Measurements from ENCODE around the gene KCNC1. TPM values are rescaled to one million over a fixed set of nuclear protein-coding genes. Genes with fewer than 3 reads are reported as not detected.

KCNC1 gene
- polyA plus RNA-seq, 2 of the 4 experiments (the other 2 are of a cell fraction) = 0.08 TPM; not detected in 1

DNA sequence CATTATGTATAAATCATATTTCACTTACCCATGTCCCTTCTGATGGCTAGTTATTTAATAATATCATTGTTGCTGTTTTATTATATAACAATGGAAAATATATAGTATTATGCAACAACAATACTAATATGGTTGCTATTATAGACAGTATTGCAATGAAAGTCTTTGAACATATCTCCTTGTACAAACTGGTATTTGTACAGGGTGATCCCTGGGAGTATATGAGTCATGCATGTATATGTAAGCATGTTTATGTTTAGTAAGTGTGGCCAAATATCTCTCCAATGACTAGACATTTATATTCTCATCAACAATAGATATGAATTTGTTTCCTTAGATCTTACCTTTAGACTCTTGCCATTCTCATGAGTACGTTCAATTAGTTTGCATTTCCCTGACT is 55.9 kb downstream of the KCNC1 start:
- POLR2A ChIA-PET = no interaction called here
- Histone ChIP-seq H3K4me3 (no peak overlapping the region), H3K4me2 (no peak overlapping the region), H3K9me3 (no peaks in the 10 kb centered on the region), H3K4me1 (peaks cover 7% of the 10 kb centered on the region; the same call in 1 of the 3 replicates), H3K27ac (no peak overlapping the region)
- DNase-seq (ENCODE audit: low read depth in 1 of 2, low spot score in 1 of 2) (peak in 1 of 2 experiments; percentile 17), FAIRE-seq (peak; percentile 18), ATAC-seq (no peak)
- TF ChIP-seq HDAC2 (IDR thresholded peaks at IDR 0.05) (no peak), FOSL2 (IDR thresholded peaks at IDR 0.05) (no peak), FOSL2 (CRISPR knock-in tag; IDR thresholded peaks at IDR 0.05) (peak; percentile 56; the same call in 1 of the 2 replicates)
- CTCF ChIA-PET = no interaction called here
- 69% methylated on average over 1 of the region's 1 CpG for WGBS (ENCODE audit: missing lambda C conversion rate)

DNA sequence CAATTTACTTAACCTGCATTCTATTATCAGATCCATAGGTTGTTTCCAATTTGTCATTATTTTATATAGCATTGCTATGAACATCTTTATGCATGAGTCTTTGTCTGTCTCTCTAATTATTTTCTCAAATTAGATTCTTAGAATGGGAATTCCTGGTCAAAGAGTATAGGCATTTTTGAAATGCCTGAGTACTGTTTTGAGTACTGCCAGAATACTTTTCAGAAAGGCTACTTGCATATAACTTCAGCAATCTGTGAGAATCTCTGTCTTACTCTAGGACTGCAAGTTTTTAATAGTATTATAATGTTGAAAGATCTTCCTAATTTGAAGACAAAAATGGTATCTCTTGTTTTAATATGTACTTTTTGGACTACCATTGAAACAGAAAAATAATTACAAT is 56.6 kb downstream of the KCNC1 start:
- FAIRE-seq (no peak), DNase-seq (ENCODE audit: low read depth in 1 of 2, low spot score in 1 of 2) (no peak), ATAC-seq (no peak)
- no peaks in the 10 kb centered on the region for H3K9me3 ChIP-seq
- ChIA-PET CTCF (no interaction called here), POLR2A (no interaction called here)
- H3K27ac ChIP-seq = no peak overlapping the region
- peaks cover 7% of the 10 kb centered on the region; the same call in 1 of the 3 replicates for H3K4me1 ChIP-seq
- no peak overlapping the region for H3K4me3 ChIP-seq
- H3K4me2 ChIP-seq = no peak overlapping the region
- TF ChIP-seq NPAS2 (CRISPR knock-in tag; IDR thresholded peaks at IDR 0.05; ENCODE audit: borderline replicate concordance) = no peak
- TF ChIP-seq PHF8 (IDR thresholded peaks at IDR 0.05; ENCODE audit: borderline replicate concordance, low read depth) = no peak
- TF ChIP-seq POLR2AphosphoS2 (conservative IDR thresholded peaks at IDR 0.05; ENCODE audit: low read length) = no peak
- TF ChIP-seq BHLHE40 (IDR thresholded peaks at IDR 0.05; ENCODE audit: low read depth, low read length) = no peak
- TF ChIP-seq SREBF2 (IDR thresholded peaks at IDR 0.05) = no peak
- no peak for TF ChIP-seq ZNF302 (CRISPR knock-in tag; IDR thresholded peaks at IDR 0.05)
- no peak for TF ChIP-seq NFE2L2 (conservative IDR thresholded peaks at IDR 0.05; ENCODE audit: low read length)
- TF ChIP-seq ESRRA (IDR thresholded peaks at IDR 0.05; ENCODE audit: borderline replicate concordance, low read length) = no peak
- TF ChIP-seq TP53 (CRISPR knock-in tag; IDR thresholded peaks at IDR 0.05) = no peak
- no peak for TF ChIP-seq KDM1A (IDR thresholded peaks at IDR 0.05; ENCODE audit: low read depth)
- no peak for TF ChIP-seq POLR2A (IDR thresholded peaks at IDR 0.05; ENCODE audit: low read length)

DNA sequence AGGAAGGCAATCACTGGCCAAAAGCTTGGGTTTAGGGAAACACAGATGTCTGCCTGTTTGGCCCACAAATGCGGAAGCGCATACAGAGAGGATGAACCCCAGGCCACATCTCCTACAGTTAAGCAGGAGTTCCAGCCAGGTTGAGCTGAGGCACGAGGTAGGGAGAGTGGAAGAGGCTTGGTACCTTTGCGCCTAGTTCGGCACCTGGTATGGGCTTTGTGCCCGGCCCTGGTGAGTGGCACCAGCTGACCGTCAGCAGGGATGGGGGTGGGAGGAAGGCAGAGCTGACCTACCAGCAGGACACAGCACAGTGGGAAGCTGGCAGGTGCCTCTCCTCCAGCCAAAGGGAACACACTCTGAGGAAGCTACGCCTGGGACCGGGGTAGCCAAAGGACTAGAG is 57.6 kb downstream of the KCNC1 start:
- no peak overlapping the region for H3K4me3 ChIP-seq
- no peaks in the 10 kb centered on the region for H3K9me3 ChIP-seq
- 84% methylated on average over 9 of the region's 9 CpGs for WGBS (ENCODE audit: missing lambda C conversion rate)
- FAIRE-seq (no peak), ATAC-seq (no peak), DNase-seq (ENCODE audit: low read depth in 1 of 2, low spot score in 1 of 2) (no peak)
- no peak overlapping the region for H3K27ac ChIP-seq
- POLR2A ChIA-PET = no interaction called here
- TF ChIP-seq MAFK (IDR thresholded peaks at IDR 0.05; ENCODE audit: partially characterized antibody) = no peak
- TF ChIP-seq POLR2A (IDR thresholded peaks at IDR 0.05; ENCODE audit: low read length) = no peak
- no peak for TF ChIP-seq BCL3 (IDR thresholded peaks at IDR 0.05)
- TF ChIP-seq HDAC2 (IDR thresholded peaks at IDR 0.05) = no peak
- CTCF ChIA-PET = interaction anchor here (1.2 kb wide), 1 partner anchor 18 kb away, joined by 3 read pairs; no protein-coding TSS in a partner anchor
- H3K4me1 ChIP-seq = peaks cover 7% of the 10 kb centered on the region; the same call in 1 of the 3 replicates
- H3K4me2 ChIP-seq = no peak overlapping the region

GRCh38 chr11:17793642-17794170 is 59.1 kb downstream of the KCNC1 start:
- no peak for FAIRE-seq

More at GRCh38 chr11:17793642-17794170, 59.1 kb downstream of the KCNC1 start:
- TF ChIP-seq CBX2 (IDR thresholded peaks at IDR 0.05; ENCODE audit: borderline replicate concordance, low read depth) (no peak), MAFK (IDR thresholded peaks at IDR 0.05; ENCODE audit: partially characterized antibody) (no peak), HOXB5 (CRISPR knock-in tag; IDR thresholded peaks at IDR 0.05) (no peak), POLR2AphosphoS2 (conservative IDR thresholded peaks at IDR 0.05; ENCODE audit: low read length) (no peak), GATA3 (IDR thresholded peaks at IDR 0.05; ENCODE audit: borderline replicate concordance) (no peak), CBX8 (IDR thresholded peaks at IDR 0.05) (no peak), POLR2A (IDR thresholded peaks at IDR 0.05; ENCODE audit: low read length) (no peak), RAD21 (conservative IDR thresholded peaks at IDR 0.05 in 1 of 2, IDR thresholded peaks at IDR 0.05 in 1 of 2) (no peak), BCL3 (IDR thresholded peaks at IDR 0.05) (no peak), USF2 (IDR thresholded peaks at IDR 0.05) (no peak), MYC (IDR thresholded peaks at IDR 0.05; ENCODE audit: borderline replicate concordance, low read length) (no peak), BHLHE40 (IDR thresholded peaks at IDR 0.05; ENCODE audit: low read depth, low read length) (no peak)
- TF ChIP-seq, protein P1, sequence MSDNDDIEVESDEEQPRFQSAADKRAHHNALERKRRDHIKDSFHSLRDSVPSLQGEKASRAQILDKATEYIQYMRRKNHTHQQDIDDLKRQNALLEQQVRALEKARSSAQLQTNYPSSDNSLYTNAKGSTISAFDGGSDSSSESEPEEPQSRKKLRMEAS (IDR thresholded peaks at IDR 0.05) = no peak
- TF ChIP-seq, protein P2, sequence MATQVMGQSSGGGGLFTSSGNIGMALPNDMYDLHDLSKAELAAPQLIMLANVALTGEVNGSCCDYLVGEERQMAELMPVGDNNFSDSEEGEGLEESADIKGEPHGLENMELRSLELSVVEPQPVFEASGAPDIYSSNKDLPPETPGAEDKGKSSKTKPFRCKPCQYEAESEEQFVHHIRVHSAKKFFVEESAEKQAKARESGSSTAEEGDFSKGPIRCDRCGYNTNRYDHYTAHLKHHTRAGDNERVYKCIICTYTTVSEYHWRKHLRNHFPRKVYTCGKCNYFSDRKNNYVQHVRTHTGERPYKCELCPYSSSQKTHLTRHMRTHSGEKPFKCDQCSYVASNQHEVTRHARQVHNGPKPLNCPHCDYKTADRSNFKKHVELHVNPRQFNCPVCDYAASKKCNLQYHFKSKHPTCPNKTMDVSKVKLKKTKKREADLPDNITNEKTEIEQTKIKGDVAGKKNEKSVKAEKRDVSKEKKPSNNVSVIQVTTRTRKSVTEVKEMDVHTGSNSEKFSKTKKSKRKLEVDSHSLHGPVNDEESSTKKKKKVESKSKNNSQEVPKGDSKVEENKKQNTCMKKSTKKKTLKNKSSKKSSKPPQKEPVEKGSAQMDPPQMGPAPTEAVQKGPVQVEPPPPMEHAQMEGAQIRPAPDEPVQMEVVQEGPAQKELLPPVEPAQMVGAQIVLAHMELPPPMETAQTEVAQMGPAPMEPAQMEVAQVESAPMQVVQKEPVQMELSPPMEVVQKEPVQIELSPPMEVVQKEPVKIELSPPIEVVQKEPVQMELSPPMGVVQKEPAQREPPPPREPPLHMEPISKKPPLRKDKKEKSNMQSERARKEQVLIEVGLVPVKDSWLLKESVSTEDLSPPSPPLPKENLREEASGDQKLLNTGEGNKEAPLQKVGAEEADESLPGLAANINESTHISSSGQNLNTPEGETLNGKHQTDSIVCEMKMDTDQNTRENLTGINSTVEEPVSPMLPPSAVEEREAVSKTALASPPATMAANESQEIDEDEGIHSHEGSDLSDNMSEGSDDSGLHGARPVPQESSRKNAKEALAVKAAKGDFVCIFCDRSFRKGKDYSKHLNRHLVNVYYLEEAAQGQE (IDR thresholded peaks at IDR 0.05) = no peak
- ATAC-seq (no peak), DNase-seq (ENCODE audit: low read depth in 1 of 2, low spot score in 1 of 2) (no peak)
- Histone ChIP-seq H3K4me1 (peaks cover 7% of the 10 kb centered on the region; the same call in 1 of the 3 replicates), H3K27ac (no peak overlapping the region), H3K4me2 (no peak overlapping the region), H3K9me3 (no peaks in the 10 kb centered on the region), H3K4me3 (no peak overlapping the region)
- CTCF ChIA-PET = interaction anchor here (1.0 kb wide), 1 partner anchor 77 kb away, joined by 3 read pairs; no protein-coding TSS in a partner anchor
- POLR2A ChIA-PET = no interaction called here
- WGBS (ENCODE audit: missing lambda C conversion rate) = 73% methylated on average over 7 of the region's 7 CpGs

All from A549 (cell line).